Measurements from ENCODE around the gene ACADM. TPM values are rescaled to one million over a fixed set of nuclear protein-coding genes. Genes with fewer than 3 reads are reported as not detected.

Gene ACADM
- total RNA-seq, 2 donors from 2014 or later: 101 to 178 TPM

Other genes starting within 250 kb of the ACADM start
- 1 to 10 TPM; 1.2 to 2.0 TPM for gene SLC44A5, start 113.6 kb upstream of the ACADM start, total RNA-seq
- gene RABGGTB, start 61.5 kb downstream of the ACADM start, total RNA-seq: 10 to 100 TPM; 38.5 to 42.2 TPM
- under 1 TPM; 0.11 to 0.12 TPM for gene MSH4, start 72.2 kb downstream of the ACADM start, total RNA-seq
- gene ASB17, start 207.7 kb downstream of the ACADM start, total RNA-seq: not detected

Data from right atrium auricular region (tissue), 2 donors.